Activated CD8-positive, alpha-beta memory T cell treated with anti-CD3 and anti-CD28 coated beads, Interleukin-2, amount 50 U/mL, for 48 hours (primary cell): ENCODE measurements around the gene PRSS23.
"Not testable (repeated sequence)": the region's sequence is repeated elsewhere in the genome, so short reads cannot be mapped to it uniquely, and the experiment has no call there.

Source experiments
- DNase-seq: peaks from one replicate; pipeline ENCODE4 v3.0.0-alpha.2; 2020

Gene PRSS23, protein sequence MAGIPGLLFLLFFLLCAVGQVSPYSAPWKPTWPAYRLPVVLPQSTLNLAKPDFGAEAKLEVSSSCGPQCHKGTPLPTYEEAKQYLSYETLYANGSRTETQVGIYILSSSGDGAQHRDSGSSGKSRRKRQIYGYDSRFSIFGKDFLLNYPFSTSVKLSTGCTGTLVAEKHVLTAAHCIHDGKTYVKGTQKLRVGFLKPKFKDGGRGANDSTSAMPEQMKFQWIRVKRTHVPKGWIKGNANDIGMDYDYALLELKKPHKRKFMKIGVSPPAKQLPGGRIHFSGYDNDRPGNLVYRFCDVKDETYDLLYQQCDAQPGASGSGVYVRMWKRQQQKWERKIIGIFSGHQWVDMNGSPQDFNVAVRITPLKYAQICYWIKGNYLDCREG

DNA sequence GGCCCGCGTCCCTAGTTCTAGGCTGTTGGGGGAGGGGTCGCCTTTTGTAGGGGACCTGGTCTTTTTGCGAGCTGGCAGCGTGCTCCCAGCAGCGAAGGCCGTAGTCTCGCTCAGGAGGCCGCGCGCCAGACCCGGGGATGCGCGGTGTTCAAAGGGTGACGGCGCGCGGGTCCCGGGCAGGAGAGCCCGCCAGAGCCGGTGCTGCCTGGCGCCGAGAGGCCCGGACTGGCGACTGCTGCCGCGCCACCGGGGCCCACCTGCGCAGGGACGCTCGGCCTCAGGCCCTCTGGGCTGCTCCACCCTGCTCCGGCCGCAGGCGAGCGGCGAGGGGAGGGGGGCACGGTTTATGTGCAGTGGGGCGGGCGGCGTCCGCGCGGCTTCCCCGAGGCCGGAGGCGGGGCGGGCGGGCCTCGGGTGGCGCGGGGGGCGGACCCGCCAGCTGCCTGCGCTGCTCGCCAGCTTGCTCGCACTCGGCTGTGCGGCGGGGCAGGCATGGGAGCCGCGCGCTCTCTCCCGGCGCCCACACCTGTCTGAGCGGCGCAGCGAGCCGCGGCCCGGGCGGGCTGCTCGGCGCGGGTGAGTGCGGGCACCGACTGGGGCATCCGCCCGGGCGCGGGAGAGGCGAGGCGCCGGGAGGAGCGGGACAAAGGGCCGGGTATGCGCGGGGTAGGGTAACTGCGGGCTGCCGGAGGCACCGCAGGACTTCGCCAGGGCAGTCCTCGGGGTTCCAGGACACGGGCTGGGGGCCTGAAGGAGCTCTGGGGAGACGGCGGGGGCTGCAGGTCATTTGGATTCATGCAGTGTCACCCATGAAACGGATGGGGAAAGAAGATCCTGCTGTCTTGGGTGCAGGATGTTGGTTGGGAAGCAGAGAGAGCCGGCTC lies at the start of gene PRSS23:
Gene PRSS23, plus strand, starts transcription at position 467 of the 884 bp plus-strand sequence. CDS start 7,102 bp downstream, outside the sequence.
- DNase-seq, result peak; percentile 61

DNA sequence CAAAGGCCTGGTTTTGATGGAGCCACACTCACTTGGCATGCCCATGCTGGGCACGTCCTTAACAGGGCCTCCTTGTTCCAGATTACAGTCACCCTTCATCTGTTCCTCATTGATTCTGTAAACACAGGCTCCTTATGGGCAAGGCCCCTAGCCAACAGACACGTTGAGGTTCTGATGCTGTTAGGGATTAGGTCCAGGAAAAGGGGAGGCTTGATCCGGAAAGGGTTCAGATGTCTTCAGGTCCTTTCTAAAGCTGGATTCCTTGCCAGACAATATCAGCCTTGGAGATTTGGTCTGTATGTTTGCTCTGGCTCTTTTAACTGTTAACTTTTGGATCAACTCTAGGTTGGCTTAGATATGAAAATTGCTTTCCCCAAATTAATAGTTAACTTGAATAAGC lies 46.9 kb upstream of the PRSS23 start:
- no peak for DNase-seq

DNA sequence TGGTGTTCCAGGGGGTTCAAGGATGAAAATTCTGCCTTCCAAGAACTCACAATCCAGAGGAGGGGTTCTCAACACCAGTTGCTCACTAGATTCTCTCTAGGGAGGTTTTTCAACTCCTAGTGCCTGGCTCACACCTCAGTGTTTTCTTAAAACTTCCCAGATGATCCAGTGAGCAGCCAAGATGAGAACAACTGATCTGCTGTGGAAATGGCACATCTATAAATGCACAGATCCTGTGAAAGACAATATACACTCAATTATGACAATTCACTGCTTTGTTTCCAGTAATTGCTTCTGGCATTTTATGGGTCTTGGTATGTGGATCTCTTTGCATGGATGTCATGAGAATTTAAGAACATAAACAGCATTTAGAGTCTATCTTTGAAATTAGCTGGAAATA lies 45.2 kb upstream of the PRSS23 start:
- no peak for DNase-seq

DNA sequence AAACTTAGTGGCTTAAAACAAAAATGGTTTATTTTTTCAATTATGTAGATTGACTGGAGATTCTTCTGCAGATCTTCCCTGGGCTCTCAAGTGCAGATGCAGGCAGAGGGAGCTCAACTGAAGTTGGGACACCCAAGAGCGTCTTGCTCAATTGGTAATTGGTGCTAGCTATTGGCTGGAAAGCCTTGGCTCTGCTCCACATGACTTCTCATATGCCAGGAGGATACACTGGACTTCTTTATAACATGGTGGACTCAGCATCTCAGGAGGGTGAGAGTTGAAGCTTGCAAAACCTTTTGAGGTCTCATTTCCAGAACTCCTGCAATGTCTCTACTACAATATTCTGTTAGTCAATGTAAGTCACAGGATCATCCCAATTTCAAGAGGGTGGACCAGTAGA lies 42.2 kb upstream of the PRSS23 start:
- DNase-seq, result no peak

DNA sequence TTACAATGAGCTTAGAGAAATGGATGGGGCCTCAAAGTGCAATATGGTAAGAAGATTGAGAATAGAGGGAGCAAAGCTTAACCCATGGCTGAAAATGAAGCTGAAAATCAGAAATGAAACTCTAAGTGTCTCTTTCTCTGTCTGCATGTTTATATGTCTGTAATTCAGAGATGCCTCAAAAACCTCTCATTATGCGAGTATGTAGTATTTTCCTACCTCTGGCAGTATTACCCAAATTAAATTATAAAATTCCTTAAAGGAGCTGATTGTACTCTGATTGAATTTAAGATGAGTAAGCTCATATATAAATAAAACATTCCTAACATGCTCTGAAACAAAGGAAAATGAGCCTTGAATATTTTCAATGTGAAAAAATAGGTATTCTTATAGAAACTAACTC lies 39.8 kb upstream of the PRSS23 start:
- DNase-seq, result no peak

DNA sequence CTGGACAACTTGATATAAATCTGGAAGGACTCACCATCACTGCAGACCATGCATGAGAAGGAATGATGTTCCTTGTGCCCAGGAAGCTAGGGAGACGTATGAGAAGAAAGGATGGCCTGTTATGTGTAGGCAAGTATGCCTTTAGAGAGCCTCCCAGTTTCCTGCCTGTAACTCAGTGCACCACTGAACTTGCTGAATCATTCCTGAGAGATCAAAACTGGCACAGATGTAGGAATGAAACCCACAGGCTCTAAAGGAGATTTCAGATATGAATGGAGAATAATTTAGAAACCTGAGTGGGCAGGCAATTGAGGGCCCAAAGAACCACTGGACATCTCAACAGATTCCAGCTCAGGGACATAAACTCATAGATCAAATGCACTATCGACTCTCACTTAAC lies 38.4 kb upstream of the PRSS23 start:
- no peak for DNase-seq

DNA sequence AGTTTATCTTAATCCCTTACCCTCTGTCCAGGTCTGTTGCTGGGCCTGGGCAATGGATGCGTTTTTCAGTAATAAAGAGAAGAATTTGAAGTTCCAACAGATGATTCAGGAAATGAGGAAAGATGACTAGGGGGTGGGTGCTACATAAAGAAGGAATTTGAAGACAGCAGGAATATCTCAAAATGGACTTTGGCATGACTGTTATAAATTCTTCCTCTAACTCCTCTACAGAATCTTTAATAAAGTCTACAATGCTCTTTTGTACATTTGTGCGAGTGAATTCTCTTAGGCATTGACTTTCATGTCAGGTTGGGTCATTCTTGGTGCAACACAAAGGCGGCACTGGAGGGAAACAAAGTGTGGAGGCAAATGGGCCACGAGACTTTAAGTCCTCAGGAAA lies 35.1 kb upstream of the PRSS23 start:
- DNase-seq, result no peak

DNA sequence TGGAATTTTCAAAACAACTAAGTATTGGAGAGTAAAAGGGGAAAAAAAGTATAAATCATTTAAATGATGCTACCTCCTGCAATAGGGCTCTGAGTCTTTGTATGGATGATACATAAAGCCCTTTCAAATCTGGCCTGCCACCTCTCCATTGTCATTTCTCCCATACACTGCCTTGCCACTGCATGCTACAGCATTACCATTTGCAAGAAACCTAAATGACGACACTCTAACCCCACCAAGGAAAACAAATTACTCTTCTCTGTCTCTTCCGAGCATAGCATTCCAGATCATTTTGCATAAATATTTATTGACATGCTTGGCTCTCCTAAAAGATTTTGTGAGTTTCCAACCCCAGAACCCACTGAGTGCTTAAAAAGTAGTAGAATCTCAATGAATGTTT lies 34.5 kb upstream of the PRSS23 start:
- DNase-seq, result no peak

DNA sequence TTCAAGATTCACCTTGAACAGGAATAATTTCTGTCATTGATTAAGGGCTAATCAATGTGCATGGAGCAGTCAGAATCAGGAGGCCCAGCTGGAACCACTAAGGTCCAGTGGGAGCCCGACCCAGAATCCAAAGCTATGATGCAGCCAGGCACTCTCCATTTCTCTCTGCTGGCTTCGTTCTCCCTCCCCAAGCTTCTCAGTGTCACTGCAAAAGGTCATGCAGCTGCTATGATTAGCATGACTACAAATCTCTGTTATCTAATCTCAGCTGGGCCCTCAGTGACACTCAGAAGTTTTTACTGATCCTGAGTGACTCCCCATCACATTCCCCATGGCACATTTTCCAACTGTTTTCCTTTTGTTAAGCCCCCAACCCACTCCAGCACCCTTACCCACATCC lies 31.1 kb upstream of the PRSS23 start:
- no peak for DNase-seq

DNA sequence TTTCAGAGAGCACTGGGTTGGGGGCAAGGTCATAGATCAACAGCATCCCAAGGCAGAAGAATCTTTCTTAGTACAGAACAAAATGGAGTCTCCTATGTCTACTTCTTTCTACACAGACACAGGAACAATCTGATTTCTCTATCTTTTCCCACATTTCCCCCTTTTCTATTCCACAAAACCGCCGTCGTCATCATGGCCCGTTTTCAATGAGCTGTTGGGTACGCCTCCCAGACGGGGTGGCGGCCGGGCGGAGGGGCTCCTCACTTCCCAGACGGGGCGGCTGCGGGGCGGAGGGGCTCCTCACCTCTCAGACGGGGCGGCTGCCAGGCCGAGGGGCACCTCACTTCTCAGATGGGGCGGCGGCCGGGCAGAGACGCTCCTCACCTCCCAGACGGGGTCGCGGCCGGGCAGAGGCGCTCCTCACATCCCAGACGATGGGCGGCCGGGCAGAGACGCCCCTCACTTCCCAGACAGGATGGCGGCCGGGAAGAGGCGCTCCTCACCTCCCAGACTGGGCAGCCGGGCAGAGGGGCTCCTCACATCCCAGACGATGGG lies 29.8 kb upstream of the PRSS23 start:
- not testable (repeated sequence) for DNase-seq

DNA sequence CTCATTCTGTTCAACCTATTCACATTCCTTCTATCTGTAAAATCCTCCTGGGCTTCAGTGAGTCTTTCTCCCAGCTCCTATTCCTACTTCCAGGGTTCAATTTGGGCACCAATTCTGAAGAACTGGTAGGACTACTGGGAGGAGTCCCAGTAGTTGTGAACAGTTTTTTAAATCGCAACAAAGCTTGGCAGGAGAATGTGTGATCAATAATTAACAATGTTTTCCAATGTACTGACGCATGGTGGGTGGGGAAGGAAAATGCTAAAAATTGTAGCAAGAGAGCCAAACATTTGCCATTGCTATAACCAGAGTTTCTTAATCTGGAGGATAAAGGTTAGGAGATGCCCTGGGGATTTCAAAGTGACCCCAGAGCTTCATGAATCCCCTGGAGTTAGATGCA lies 27.3 kb upstream of the PRSS23 start:
- DNase-seq, result no peak

DNA sequence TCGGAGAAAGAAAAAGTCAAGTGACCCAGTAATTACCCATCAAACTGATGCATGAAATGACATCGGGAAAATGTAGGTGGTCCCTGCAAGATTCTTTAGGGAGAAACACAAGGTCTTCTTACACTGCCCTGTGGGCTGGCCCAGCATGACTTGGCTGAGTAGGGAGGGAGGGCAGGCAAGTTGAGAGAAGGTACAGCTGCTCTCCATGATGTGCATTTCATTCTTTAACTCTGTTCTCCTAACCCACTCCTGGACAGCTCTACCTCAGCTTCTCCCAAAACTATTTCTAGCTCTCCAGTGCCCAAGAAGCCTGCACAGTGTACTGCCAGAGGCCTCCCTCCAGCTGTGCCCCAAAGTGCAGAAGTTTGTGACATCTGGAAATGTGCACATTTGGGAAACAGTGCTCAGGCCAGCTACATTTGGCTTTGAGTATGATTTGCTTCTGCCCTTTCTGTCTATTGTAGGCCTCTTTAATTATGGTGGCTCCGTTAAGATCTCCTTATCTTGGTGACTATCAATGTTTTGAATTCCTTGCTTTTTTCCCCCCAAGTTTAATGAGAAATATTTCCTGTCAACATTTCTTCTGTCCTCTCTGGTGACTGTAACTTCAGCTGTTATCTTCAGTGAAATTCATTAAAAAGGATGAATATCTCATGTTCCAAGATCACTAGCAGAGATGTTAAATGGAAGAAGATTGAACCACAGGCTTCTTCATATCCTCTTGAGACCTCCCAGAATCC lies 26.7 kb upstream of the PRSS23 start:
- no peak for DNase-seq

DNA sequence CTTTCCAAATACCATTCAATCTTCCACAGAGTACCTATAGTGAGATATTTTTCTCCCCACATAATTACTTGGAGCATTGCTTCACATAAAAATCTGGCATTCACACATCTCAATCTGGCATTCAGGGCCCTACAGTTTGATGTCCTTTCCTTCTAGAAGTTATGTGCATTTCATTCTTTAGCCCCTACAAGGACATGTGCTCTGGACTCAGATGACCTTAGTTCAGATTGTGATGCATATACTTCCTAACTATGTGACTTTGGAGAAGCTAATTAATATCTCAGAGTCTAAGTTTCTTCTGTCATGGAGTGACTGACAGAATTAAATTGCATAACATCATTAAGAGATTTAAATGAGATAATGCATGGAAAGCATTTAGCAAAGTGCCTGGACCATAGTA lies 25.9 kb upstream of the PRSS23 start:
- DNase-seq, result no peak

DNA sequence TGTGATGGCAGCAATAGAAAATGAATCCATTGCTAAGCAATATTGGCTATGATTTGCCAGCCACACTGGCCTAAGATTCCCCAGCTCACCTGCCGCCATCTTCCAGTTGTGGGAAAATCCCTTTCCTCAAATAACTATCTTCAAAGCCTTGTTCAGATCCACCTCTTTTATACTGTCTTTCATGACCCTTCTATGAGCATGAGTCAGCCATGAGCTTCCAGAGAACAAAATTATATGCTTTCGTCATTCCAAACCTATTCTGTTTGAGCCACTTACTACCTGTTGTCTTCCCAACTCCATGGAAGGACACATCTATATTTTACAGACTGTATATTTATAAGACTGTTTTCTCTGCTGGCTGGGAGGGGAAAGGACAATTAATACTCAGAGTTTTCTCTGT lies 25.0 kb upstream of the PRSS23 start:
- DNase-seq, result no peak

DNA sequence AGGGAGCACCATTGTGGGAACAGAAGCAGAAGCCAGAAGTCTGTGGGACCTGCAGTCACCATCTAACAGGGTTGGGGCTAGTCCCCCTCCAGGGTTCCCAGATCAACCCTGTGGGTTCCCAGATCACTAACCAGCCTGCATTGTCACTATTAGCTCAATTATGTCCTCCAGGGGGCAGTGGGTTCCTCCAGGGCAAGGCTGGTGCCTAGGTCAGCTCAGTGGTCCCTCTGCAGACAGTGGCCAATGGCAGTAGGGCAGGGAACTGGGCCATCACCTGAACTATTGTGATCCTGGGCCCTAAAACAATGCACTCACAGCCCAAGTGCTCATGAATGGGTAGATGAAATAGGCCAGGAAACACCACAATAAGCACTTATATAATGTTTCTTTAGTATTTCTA lies 18.8 kb upstream of the PRSS23 start:
- DNase-seq, result no peak

DNA sequence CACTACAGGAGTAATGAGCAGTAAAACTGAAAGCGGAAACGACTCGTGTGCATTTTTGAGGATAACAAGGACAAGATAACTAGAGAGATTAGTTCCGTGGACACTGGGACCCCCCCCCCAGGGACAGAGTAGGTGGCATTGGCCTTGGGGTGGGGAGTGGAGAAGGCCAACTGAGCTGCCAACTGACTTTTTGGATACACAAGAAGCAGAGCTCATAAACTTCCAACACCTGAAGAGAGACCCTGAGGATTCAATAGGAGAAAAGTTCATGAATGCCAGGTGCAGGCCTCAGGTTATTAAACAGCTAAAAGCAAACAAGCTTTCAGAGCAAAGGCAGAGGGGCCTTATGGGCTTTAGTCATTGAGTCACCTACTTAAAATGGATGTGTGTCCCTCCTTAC lies 17.6 kb upstream of the PRSS23 start:
- no peak for DNase-seq

DNA sequence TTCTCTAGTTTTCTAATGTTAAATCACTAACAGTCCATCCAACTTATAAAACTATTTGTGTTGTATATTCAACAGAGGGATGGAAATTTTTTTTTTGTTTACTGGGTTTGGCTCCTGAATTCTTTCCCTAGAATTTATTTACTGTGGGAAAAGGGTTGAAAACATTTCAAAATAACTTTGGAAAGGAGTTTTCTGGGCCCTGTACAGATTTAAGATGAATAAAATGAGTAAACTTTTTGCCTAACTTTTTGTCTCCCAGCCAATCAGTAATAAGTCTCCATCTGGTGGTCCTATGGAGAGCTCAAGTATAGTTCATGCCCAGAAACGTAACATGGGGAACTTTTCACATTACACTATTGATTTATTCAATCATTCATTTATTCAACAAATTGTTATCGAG lies 16.7 kb upstream of the PRSS23 start:
- DNase-seq, result no peak

DNA sequence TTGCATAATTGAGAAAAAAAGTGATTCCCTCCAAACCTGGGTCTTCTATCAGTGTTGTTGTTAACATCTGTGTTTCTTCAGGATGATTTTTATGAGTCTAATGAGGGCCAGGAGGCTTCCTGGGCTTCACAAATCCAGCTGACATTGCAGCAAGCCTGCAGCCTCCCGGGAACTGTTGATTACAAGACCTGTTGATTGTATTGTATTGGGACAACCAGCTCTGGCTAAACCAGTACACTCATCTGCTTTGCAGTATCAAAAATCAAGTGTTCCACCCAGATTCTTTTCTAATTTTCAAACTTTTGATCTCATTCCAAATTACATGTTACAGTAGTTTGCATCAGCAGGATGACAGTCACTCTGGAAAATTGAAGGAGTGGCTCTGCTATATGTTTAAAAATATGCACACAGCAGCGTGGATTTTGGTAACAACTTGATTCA lies 16.1 kb upstream of the PRSS23 start:
- no peak for DNase-seq

DNA sequence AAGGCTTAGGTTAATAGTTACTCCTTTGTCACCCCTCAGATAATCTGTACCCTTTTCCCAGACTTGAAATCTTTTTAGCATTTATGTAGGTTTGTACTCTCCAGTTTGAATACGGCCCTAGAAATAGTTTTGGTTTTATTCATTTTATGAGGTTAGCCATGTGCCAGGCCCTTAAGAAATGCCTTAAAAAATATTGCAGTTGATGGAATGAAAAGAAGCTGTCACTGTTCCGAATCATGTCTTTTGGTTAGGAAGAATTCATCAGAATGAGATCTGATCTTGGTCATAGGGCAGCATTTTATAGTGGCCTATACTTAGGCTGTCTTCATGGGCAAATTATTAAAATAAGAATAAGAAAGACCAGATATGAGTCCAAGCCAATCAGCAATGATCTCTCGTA lies 14.8 kb upstream of the PRSS23 start:
- no peak for DNase-seq

DNA sequence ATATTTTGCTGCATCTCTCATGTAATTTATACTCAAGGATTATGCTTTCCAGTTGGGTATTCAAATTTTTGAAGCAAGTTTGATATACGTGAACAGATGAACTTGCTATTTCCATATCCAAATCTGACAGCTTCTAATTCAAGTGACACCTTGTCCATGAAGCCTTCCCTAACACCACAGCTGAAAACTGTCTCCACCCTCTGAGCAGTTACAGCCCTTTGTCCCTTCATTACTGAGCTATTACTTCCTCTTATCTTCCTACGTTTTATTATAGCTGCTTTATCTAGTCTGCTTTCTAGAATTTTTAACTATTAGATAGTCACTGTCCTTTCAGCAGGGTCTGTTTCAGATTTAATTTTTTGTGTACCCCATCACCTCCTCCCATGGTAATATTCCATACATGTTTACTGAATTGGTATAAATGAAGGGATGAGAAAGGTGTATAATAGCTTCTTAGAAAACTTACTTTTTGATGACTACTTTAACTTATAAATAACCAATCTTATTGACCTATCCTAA lies 13.3 kb upstream of the PRSS23 start:
- DNase-seq, result no peak

DNA sequence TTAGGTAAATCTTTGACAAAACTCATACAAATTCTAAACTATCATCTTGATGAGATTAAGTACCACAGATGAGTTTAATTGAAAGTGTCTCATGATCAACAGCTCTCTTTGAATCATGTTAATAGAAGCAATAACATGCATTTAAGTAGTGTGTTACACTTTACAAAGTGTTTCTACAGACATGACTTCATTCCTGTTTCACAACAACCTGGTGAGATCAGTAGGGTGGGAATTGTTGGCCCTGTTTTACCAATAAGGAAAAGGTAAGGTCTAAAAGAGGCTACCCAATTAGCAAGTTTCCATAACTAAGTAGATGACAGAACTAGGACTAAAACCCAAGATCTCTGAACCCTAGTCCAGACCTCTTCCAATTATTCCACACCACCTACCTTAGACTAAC lies 12.7 kb upstream of the PRSS23 start:
- DNase-seq, result no peak

DNA sequence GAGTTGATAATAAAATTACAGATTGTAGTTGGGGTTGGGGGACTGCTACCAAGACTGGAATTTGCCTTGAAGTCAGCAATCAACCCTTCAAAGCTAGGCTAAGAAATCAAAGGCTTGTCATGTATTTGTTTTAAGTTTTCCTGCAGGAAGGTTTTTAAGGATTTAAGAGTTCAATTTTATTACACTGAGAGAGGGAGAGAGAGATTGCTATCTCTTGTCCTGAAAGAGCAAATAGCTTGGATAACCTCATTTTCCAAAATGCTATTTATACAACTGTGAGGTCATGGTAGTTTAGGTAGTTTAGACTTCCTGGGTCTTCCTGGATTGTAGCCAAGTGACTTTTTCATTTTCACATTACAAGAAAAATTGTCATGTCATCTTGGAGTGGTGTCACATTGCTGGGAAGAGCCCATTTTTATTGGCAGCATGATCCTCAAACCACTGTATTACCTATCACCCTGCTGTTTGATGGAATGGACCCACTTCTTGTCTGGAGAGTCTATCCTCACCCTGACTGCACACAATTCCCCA lies 10.1 kb upstream of the PRSS23 start:
- no peak for DNase-seq
